ENCODE data around the gene SPATA13. TPM values are rescaled to one million over a fixed set of nuclear protein-coding genes. Genes with fewer than 3 reads are reported as not detected.

Gene SPATA13
- total RNA-seq, 1 donor from 2014 or later = 12.1 TPM

- H3K4me3 ChIP-seq (ENCODE audit: low read depth, low read length) = no peak overlapping the region
- DNase-seq (ENCODE audit: low read depth) = no peak
- no peak for TF ChIP-seq CTCF (conservative IDR thresholded peaks at IDR 0.05; ENCODE audit: low read depth, low read length)
Observed at GRCh38 chr13:24279327-24280110, 119.0 kb downstream of the SPATA13 start.

- TF ChIP-seq CTCF (conservative IDR thresholded peaks at IDR 0.05; ENCODE audit: low read depth, low read length) = no peak
- no peak overlapping the region for H3K4me3 ChIP-seq (ENCODE audit: low read depth, low read length)
- no peak for DNase-seq (ENCODE audit: low read depth)
Observed at GRCh38 chr13:24280720-24281119, 120.2 kb downstream of the SPATA13 start.

GRCh38 chr13:24281188-24282008, 120.9 kb downstream of the SPATA13 start:
- H3K4me3 ChIP-seq (ENCODE audit: low read depth, low read length) = no peak overlapping the region
- no peak for TF ChIP-seq CTCF (conservative IDR thresholded peaks at IDR 0.05; ENCODE audit: low read depth, low read length)
- no peak for DNase-seq (ENCODE audit: low read depth)

- no peak for DNase-seq (ENCODE audit: low read depth)
- no peak overlapping the region for H3K4me3 ChIP-seq (ENCODE audit: low read depth, low read length)
- TF ChIP-seq CTCF (conservative IDR thresholded peaks at IDR 0.05; ENCODE audit: low read depth, low read length) = no peak
Observed at GRCh38 chr13:24282256-24282655, 121.7 kb downstream of the SPATA13 start.

- TF ChIP-seq CTCF (conservative IDR thresholded peaks at IDR 0.05; ENCODE audit: low read depth, low read length) = no peak
- no peak overlapping the region for H3K4me3 ChIP-seq (ENCODE audit: low read depth, low read length)
- DNase-seq (ENCODE audit: low read depth) = no peak
Observed at GRCh38 chr13:24284889-24285565, 124.5 kb downstream of the SPATA13 start.

- H3K4me3 ChIP-seq (ENCODE audit: low read depth, low read length) = no peak overlapping the region
- no peak for DNase-seq (ENCODE audit: low read depth)
- TF ChIP-seq CTCF (conservative IDR thresholded peaks at IDR 0.05; ENCODE audit: low read depth, low read length) = no peak
Observed at GRCh38 chr13:24286624-24287023, 126.1 kb downstream of the SPATA13 start.

Measured in epithelial cell of proximal tubule (primary cell).